GM10266 (cell line): ENCODE results near the gene SLC5A1.

Experiments
- DNase-seq: peaks from one replicate; pipeline ENCODE4 v3.0.0; 2012; ENCODE audit errors: extremely low spot score
- CTCF ChIP-seq: IDR thresholded peaks from 2 replicates; pipeline ENCODE4 v1.5.1; 2012; ENCODE audit warnings: mild to moderate bottlenecking, low read depth; ENCODE audit not compliant: control insufficient read depth, insufficient read depth; ENCODE audit errors: missing control alignments

The SLC5A1 gene

GRCh38 chr22:32083000-32083399 lies 39.9 kb downstream of the SLC5A1 start:
- DNase-seq = no peak
- TF ChIP-seq CTCF = no peak

- TF ChIP-seq CTCF = no peak
These were observed 40.8 kb downstream of the SLC5A1 start for GRCh38 chr22:32083814-32084213.

GRCh38 chr22:32088084-32088483 lies 45.0 kb downstream of the SLC5A1 start:
- no peak for DNase-seq
- no peak for TF ChIP-seq CTCF

More at GRCh38 chr22:32083814-32084213, 40.8 kb downstream of the SLC5A1 start:
- no peak for DNase-seq

- no peak for DNase-seq
- TF ChIP-seq CTCF = no peak
These were observed 54.0 kb downstream of the SLC5A1 start for GRCh38 chr22:32097018-32097417.

GRCh38 chr22:32097881-32098499 lies 54.9 kb downstream of the SLC5A1 start:
- no peak for TF ChIP-seq CTCF
- DNase-seq = no peak

GRCh38 chr22:32100711-32101110 lies 57.6 kb downstream of the SLC5A1 start:
- TF ChIP-seq CTCF = no peak
- DNase-seq = no peak

- no peak for DNase-seq
- TF ChIP-seq CTCF = peak; percentile 19
These were observed 60.7 kb downstream of the SLC5A1 start for GRCh38 chr22:32103658-32104315.
